HG02981 (cell line): ENCODE measurements around the gene FITM2.
"Not testable (repeated sequence)": the region's sequence is repeated elsewhere in the genome, so short reads cannot be mapped to it uniquely, and the experiment has no call there.

Experiments
- ATAC-seq: cut with Tn5 transposase; IDR thresholded peaks from one replicate; pipeline ENCODE4 v1.9.1; 2021; ENCODE audit warnings: mild to moderate bottlenecking, moderate library complexity; ENCODE audit not compliant: unreplicated experiment

FITM2 gene, protein sequence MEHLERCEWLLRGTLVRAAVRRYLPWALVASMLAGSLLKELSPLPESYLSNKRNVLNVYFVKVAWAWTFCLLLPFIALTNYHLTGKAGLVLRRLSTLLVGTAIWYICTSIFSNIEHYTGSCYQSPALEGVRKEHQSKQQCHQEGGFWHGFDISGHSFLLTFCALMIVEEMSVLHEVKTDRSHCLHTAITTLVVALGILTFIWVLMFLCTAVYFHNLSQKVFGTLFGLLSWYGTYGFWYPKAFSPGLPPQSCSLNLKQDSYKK

DNA sequence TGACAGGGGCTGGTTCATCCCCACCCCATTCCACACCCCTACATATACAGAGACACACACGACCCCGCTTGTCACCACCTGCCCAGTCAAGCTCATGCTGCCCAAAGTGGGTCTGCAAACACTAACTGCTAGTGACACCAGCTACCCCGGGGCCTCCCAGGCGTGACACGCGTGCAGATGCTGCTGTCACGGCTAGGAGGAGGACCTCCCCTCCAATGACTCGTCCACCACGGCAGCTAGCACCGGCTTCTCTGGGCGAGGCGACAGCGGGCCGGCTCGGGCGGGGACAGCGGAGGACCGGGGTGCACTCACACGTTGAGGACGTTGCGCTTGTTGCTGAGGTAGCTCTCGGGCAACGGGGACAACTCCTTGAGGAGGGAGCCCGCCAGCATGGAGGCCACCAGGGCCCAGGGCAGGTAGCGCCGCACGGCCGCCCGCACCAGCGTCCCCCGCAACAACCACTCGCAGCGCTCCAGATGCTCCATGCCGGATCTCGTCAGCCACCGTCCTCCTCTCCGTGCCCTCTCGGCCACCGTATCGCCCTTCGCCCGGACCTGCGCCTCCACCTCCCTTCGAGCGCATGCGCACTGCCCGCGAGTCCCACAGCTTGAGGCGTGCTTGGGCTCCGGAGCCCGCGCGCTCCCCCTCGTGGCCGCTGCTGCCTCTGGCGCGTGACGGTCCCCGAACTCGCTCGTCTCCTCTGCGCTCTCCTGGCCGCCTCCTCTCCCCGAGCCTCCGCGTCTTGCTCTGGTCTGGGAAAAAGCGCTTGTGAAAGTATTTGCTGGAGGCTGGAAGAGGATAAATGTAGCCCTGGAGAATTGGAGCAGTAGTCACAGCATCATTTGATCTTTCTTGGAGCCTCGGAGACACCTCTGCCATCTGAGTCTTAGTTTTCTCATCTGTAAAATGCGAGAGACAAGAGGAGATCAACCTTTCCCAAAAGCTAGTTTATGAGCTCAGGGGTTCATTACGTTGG, at the start of gene FITM2:
Gene FITM2 (minus strand): TSS at position 539 of the 976 bp plus-strand sequence. CDS start 54 bp downstream, at position 485.
- peak; percentile 93 for ATAC-seq

DNA sequence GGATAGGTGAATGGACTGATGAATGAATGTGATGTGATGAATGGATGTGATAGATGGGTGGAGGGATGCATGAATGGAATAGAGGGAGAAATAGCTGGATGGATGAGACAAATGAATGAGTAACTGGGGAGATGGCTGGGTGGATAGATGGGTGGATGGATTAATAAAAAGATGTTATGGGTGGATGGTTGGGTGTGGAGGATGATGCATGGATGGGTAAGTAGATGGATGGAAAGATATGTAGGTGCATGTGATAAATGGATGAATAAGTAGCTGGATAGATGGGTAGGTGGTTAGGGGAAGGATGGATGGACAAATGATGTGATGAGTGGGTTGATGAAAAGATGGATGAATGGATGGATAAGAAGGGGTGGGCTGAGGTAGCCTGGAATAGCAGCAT, 49.2 kb upstream of the FITM2 start:
- no peak for ATAC-seq

GRCh38 chr20:44358776-44359175, 47.8 kb upstream of the FITM2 start:
- ATAC-seq = no peak

DNA sequence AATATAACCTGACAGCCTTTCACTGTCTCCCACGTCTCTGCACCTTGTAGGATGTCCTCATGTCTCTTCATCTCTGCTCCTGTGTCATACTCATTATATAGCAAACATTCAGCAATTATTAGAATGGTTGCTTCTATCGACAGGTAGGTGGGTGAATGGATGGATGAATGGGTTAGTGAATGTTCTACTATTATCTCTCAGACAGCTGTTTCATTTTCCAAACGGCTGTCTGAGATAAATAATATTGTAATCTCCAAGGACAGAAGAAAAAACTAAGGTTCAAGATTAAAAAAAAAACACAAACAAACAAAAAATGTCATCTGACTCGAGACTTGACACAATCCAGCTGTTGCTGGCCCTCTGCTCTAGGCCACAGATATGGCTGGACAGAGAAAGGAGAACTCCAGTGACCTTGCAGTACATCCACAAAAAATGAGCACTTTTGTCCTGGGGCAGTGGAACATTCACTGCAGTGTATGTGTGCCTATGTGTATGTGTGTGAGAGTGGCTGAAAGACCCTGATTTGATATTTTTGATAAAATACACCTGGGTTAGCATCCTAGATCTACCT, 46.6 kb upstream of the FITM2 start:
- no peak for ATAC-seq

DNA sequence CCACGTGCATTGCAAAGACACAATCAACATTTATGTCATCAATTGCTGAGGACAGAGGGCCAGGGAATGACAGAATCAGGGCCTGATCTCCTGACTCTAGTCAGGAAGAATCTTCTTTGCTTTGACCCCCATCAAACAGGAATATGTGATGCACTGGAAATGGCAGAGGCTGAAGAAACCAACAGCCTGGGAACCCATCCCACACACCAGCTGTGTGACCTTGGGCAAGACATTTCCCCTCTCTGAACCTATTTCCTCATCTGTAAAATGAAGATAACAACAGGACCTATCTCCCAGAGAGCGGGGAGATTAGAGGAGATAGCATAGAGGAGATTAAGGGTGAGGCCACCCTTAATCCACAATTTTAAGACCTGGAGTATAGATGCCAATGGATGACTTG, 46.0 kb upstream of the FITM2 start:
- no peak for ATAC-seq

- no peak for ATAC-seq
Observed at GRCh38 chr20:44356353-44356723, 45.3 kb upstream of the FITM2 start.

DNA sequence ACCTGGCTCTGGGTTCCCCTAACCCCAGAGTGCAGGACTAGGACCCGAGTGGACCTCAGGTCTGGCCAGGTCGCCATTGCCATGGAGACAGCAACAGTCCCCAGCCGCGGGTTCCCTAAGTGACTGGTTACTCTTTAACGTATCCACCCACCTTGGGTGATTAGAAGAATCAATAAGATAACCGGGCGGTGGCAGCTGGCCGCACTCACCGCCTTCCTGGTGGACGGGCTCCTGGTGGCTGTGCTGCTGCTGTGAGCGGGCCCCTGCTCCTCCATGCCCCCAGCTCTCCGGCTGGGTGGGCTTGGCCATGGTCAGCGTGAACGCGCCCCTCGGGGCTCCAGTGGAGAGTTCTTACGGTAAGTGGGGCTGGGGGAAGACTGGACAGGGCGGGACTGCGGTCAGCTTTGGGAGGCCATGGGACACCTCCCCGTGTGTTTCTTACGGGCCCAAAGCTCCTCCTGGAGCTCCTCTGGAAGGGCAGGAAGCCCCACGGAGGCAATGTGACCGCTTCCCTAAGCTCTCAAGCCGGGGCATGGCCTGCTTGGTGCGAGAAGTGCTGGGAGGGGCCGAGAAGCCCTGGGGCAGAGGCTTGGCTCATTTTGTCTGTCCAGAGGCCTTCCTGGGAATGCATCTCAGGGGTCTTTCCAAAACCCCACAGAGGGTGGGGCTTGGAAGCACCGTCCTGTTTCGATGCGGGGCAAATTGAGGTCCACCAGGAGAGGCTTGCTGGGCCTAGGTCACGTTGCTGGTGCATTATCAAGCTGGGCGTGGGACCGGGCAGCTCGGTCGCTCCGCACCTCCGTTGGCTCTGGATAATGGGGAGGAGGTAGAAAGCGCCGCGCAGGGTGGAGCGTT, 44.7 kb upstream of the FITM2 start, which contains the start of gene HNF4A:
Gene HNF4A (plus strand): TSS at position 202 of the 855 bp plus-strand sequence. CDS start 106 bp downstream, at position 308.
- ATAC-seq = no peak

GRCh38 chr20:44354979-44355497, 44.0 kb upstream of the FITM2 start:
- ATAC-seq = no peak

DNA sequence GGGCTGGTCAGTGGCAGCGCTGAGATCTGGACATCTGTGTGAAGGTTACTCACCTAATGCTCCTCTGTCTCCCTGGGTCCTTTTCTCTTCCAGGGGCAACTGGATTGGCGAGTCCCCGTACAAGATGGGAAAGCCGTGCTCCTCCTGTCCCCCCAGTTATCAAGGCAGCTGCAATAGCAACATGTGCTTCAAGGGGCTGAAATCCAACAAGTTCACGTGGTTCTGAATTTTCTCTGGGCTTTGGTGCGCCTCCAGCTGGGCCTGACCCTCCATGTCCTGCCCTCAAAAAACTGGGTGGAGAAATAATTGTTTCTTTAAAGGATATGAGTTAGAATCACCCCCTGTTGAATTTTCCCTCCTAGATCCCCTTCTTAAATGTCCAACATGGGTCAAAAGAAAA, 39.6 kb upstream of the FITM2 start:
- ATAC-seq = no peak

DNA sequence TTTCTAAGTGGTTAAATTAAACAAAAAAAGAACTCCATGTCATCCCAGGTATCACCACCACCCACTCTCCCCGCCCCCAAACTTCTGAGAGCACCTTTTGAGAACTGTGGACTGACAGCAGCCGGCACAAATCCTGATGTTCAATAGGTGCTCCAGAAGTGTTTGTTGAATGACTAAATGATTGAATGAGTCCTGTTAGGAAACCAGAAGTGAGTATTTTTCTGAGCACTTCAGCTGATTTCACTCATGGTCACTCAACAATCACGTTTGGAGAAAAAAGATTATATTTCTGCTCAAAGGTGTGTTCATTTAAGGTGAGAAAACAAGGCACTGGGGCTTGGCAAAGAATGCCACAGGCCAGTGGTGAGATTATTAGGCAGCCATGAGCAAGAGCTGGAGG, 38.3 kb upstream of the FITM2 start:
- no peak for ATAC-seq

- ATAC-seq = no peak
Observed at GRCh38 chr20:44348168-44348659, 37.2 kb upstream of the FITM2 start.

GRCh38 chr20:44345941-44346340, 34.9 kb upstream of the FITM2 start:
- ATAC-seq = not testable (repeated sequence)

GRCh38 chr20:44345147-44345546, 34.1 kb upstream of the FITM2 start:
- no peak for ATAC-seq

DNA sequence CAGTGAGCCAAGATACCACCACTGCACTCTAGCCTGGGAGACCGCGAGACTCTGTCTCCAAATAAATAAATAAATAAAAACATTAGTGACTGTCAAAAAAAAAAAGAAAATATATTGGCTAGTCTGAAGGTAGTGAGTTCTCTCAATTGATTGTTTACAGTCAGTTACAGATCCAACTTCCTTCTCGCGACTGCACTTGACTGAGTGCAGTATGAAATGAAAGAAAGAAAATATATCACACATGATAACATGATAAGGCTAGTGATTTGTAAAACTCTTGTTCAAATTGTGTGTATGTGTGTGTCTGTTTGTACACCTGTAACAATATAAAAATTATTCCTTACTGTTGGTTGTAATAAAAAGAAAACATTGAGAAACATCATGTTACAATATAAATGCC, 33.7 kb upstream of the FITM2 start:
- no peak for ATAC-seq

DNA sequence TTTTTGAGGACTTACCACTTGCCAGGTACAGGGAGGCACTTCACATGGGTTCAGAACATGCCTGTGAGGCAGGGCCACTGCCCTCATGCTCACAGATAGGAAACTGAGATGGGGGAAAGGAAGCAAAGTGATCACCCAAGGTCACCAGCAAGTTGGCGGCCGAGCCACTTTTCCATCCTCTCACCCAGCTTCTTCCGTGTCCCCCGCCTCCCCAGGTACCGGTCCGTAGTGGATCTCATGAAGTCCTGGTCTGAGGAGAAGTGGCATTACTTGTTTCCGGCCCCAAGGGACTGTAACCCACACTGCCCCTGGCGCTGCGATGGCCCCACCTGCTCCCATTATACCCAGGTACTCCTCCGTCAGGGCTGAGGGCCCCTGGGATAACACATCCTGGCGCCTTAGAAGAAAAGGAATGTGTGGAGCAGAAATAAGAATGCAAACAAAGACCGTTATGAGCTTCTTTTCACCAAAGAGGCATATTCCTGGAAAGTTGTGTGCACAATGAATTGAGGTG, 32.2 kb upstream of the FITM2 start:
- no peak for ATAC-seq

GRCh38 chr20:44342248-44342647, 31.2 kb upstream of the FITM2 start:
- no peak for ATAC-seq

DNA sequence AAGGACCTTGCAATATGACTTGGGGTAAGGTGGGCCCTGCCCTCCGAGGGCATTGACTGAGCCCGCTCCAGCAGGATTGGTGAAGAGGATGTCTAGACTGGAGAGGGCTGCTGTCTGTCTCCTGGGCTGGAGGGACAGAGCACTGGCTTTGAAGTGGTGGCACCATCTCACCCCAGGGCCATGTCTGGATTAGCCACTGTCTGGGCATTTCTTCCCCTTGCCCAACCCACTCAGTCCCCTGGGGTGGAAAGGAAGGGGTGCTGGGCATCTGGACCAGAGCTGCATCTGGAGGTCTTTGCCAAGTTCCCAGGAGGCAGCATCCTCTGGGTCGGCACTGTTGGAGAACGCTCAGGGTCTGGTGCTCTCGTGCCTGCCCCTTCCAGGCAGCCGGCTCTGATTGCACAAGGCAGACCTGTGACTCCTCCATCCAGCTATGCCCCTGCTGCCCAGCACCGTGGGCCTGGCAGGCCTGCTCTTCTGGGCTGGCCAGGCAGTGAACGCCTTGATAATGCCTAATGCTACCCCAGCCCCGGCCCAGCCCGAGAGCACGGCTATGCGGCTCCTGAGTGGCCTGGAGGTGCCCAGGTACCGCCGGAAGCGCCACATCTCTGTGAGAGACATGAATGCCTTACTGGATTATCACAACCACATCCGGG, 25.9 kb upstream of the FITM2 start, which contains the start of gene R3HDML:
Gene R3HDML (plus strand): TSS at position 319 of the 656 bp plus-strand sequence. CDS start 115 bp downstream, at position 434.
- ATAC-seq = no peak

- ATAC-seq = no peak
Observed at GRCh38 chr20:44336086-44336485, 25.1 kb upstream of the FITM2 start.

- ATAC-seq = no peak
Observed at GRCh38 chr20:44335675-44336074, 24.7 kb upstream of the FITM2 start.
